GM23338 (cell line): ENCODE measurements around the gene MRGPRE. TPM values are rescaled to one million over a fixed set of nuclear protein-coding genes. Genes with fewer than 3 reads are reported as not detected.
A peak's percentile ranks its signal among the peaks of the same experiment; 100 is the strongest.

ENCODE experiments used
- ATAC-seq: fragments of 200-7000 bp; cut with Tn5 transposase; 3 replicates; pipeline ENCODE4 v1.9.1; 2020
- DNase-seq: peaks from one replicate; pipeline ENCODE4 v3.0.0-alpha.2; 2015; ENCODE audit warnings: low spot score
- H2AFZ ChIP-seq: fragments of 200-600 bp; sonication (generic); 2 replicates; pipeline ENCODE4 v1.8.0; 2016; ENCODE audit warnings: antibody characterized with exemption, mild to moderate bottlenecking, moderate library complexity
- H3F3A ChIP-seq: fragments of 200-600 bp; sonication (generic); replicated peaks from 2 replicates; pipeline ENCODE4 v1.8.0; 2017; ENCODE audit warnings: antibody characterized with exemption, mixed run types, low read depth
- H3K27ac ChIP-seq: fragments of 200-600 bp; sonication (generic); 2 replicates; pipeline ENCODE4 v1.6.1; 2016; ENCODE audit warnings: low read depth
- H3K27me3 ChIP-seq: fragments of 200-600 bp; sonication (generic); 2 replicates; pipeline ENCODE4 v1.8.0; 2016; ENCODE audit warnings: mild to moderate bottlenecking, mixed run types, moderate library complexity; ENCODE audit not compliant: insufficient read depth
- H3K36me3 ChIP-seq: fragments of 200-600 bp; sonication (generic); 2 replicates; pipeline ENCODE4 v1.8.0; 2016; ENCODE audit warnings: mild to moderate bottlenecking; ENCODE audit not compliant: insufficient read depth
- H3K4me1 ChIP-seq: fragments of 200-600 bp; sonication (generic); 2 replicates; pipeline ENCODE4 v1.8.0; 2016; ENCODE audit warnings: mild to moderate bottlenecking, moderate library complexity; ENCODE audit not compliant: insufficient read depth
- H3K4me2 ChIP-seq: fragments of 200-600 bp; sonication (generic); 2 replicates; pipeline ENCODE4 v1.7.1; 2017; ENCODE audit warnings: mixed run types
- H3K4me3 ChIP-seq: fragments of 200-600 bp; sonication (generic); 2 replicates; pipeline ENCODE4 v1.6.1; 2016; ENCODE audit warnings: mixed run types
- H3K79me2 ChIP-seq: fragments of 200-600 bp; sonication (generic); replicated peaks from 2 replicates; pipeline ENCODE4 v1.8.0; 2017; ENCODE audit warnings: mild to moderate bottlenecking; ENCODE audit not compliant: insufficient read depth
- H3K9me2 ChIP-seq: fragments of 200-600 bp; sonication (generic); 2 replicates; pipeline ENCODE4 v1.8.0; 2017; ENCODE audit not compliant: insufficient read depth
- H4K20me1 ChIP-seq: fragments of 200-600 bp; sonication (generic); replicated peaks from 2 replicates; pipeline ENCODE4 v1.8.0; 2017; ENCODE audit warnings: mild to moderate bottlenecking; ENCODE audit not compliant: insufficient read depth
- H3K27ac Mint-ChIP-seq: 2 replicates; pipeline ENCODE4 v1.8.0; 2020; ENCODE audit warnings: inconsistent platforms, mild to moderate bottlenecking, moderate library complexity, mixed read lengths
- H3K27me3 Mint-ChIP-seq: 3 replicates; pipeline ENCODE4 v1.8.0; 2022; ENCODE audit warnings: low read depth, mild to moderate bottlenecking, moderate library complexity, mixed read lengths, inconsistent platforms; ENCODE audit not compliant: insufficient read depth, poor library complexity
- H3K36me3 Mint-ChIP-seq: 3 replicates; pipeline ENCODE4 v1.8.0; 2021; ENCODE audit warnings: low read depth, mild to moderate bottlenecking, inconsistent platforms, moderate library complexity, mixed read lengths
- H3K4me1 Mint-ChIP-seq: 3 replicates; pipeline ENCODE4 v1.8.0; 2020; ENCODE audit warnings: mild to moderate bottlenecking, inconsistent platforms, mixed read lengths
- H3K4me3 Mint-ChIP-seq: 3 replicates; pipeline ENCODE4 v1.8.0; 2021; ENCODE audit warnings: moderate library complexity, mild to moderate bottlenecking, inconsistent platforms, mixed read lengths
- H3K9me3 Mint-ChIP-seq: 3 replicates; pipeline ENCODE4 v1.8.0; 2020; ENCODE audit warnings: moderate library complexity, mild to moderate bottlenecking, inconsistent platforms, mixed read lengths
- CTCF ChIP-seq, 2 experiments: fragments of 200-600 bp in 1 of 2; sonication (generic) in 1 of 2; conservative IDR thresholded peaks; 2 replicates each; pipeline versions ENCODE4 v1.5.1 to v1.6.1; 2016 to 2017; ENCODE audit warnings: antibody characterized with exemption in 2 of 2, low read depth in 2 of 2, mild to moderate bottlenecking in 2 of 2, moderate library complexity in 1 of 2
- EZH2 ChIP-seq: fragments of 200-600 bp; sonication (generic); IDR thresholded peaks from one replicate; pipeline ENCODE4 v1.8.0; 2017; ENCODE audit warnings: antibody characterized with exemption, mild to moderate bottlenecking, low read depth; ENCODE audit not compliant: unreplicated experiment
- EZH2phosphoT487 ChIP-seq: fragments of 200-600 bp; sonication (generic); IDR thresholded peaks from one replicate; pipeline ENCODE4 v1.8.1; 2018; ENCODE audit warnings: antibody characterized with exemption; ENCODE audit not compliant: unreplicated experiment
- POLR2AphosphoS5 ChIP-seq: IDR thresholded peaks from 2 replicates; pipeline ENCODE4 v1.6.1; 2016; ENCODE audit warnings: antibody characterized with exemption, low read depth
- ZNF114 ChIP-seq: fragments of 250-450 bp; sonication (Bioruptor Pico); IDR thresholded peaks from 2 replicates; pipeline ENCODE4 v1.5.0; 2020; ENCODE audit warnings: mild to moderate bottlenecking, moderate library complexity
- ZNF462 ChIP-seq: fragments of 250-450 bp; sonication (Bioruptor Pico); IDR thresholded peaks from 2 replicates; pipeline ENCODE4 v1.5.0; 2020; ENCODE audit warnings: mild to moderate bottlenecking, moderate library complexity
- polyA plus RNA-seq: library from polyadenylated mRNA; unstranded; fragments of >200 nt; fragmentation: Nextera tagmentation; extraction: Ambion mirVana; gene quantifications from 2 replicates; pipeline ENCODE4 v1.2.1, GENCODE V29; 2016
- total RNA-seq: library from RNA; depleted of rRNA; stranded (reverse); fragments of >200 nt; shearing (Covaris generic); gene quantifications from 2 replicates; pipeline ENCODE4 v1.2.3, GENCODE V29; 2014
- TF ChIP-seq, protein P1 (sequence below): IDR thresholded peaks from one replicate; pipeline ENCODE4 v1.6.1; 2018; ENCODE audit warnings: antibody characterized with exemption; ENCODE audit not compliant: unreplicated experiment

MRGPRE gene
- total and polyA plus RNA-seq, 2 experiments from 2014 or later: not detected

GRCh38 chr11:3202759-3203158, 29.5 kb downstream of the MRGPRE start:
- Mint-ChIP-seq H3K27ac (no peak overlapping the region), H3K36me3 (no peaks in the 10 kb centered on the region), H3K4me3 (peak overlapping the region; percentile 67), H3K27me3 (peaks cover 32% of the 10 kb centered on the region), H3K4me1 (peaks cover 3% of the 10 kb centered on the region; the same call in 1 of the 3 replicates), H3K9me3 (no peaks in the 10 kb centered on the region)
- H3K9me2 ChIP-seq: no peaks in the 10 kb centered on the region
- H3K4me3 ChIP-seq: peak overlapping the region; percentile 63
- H3K27me3 ChIP-seq: peaks cover 33% of the 10 kb centered on the region
- no peaks in the 10 kb centered on the region for H3K79me2 ChIP-seq
- peak overlapping the region; percentile 85 for H3K4me2 ChIP-seq
- H4K20me1 ChIP-seq: no peaks in the 10 kb centered on the region
- TF ChIP-seq EZH2: no peak
- TF ChIP-seq CTCF (conservative IDR thresholded peaks at IDR 0.05; ENCODE audit: low read depth in 2 of 2): no peak
- TF ChIP-seq POLR2AphosphoS5: no peak
- TF ChIP-seq ZNF114: no peak
- TF ChIP-seq, protein P1, sequence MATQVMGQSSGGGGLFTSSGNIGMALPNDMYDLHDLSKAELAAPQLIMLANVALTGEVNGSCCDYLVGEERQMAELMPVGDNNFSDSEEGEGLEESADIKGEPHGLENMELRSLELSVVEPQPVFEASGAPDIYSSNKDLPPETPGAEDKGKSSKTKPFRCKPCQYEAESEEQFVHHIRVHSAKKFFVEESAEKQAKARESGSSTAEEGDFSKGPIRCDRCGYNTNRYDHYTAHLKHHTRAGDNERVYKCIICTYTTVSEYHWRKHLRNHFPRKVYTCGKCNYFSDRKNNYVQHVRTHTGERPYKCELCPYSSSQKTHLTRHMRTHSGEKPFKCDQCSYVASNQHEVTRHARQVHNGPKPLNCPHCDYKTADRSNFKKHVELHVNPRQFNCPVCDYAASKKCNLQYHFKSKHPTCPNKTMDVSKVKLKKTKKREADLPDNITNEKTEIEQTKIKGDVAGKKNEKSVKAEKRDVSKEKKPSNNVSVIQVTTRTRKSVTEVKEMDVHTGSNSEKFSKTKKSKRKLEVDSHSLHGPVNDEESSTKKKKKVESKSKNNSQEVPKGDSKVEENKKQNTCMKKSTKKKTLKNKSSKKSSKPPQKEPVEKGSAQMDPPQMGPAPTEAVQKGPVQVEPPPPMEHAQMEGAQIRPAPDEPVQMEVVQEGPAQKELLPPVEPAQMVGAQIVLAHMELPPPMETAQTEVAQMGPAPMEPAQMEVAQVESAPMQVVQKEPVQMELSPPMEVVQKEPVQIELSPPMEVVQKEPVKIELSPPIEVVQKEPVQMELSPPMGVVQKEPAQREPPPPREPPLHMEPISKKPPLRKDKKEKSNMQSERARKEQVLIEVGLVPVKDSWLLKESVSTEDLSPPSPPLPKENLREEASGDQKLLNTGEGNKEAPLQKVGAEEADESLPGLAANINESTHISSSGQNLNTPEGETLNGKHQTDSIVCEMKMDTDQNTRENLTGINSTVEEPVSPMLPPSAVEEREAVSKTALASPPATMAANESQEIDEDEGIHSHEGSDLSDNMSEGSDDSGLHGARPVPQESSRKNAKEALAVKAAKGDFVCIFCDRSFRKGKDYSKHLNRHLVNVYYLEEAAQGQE: no peak
- no peak for TF ChIP-seq ZNF462 (CRISPR knock-in tag)
- no peak for TF ChIP-seq EZH2phosphoT487
- H3F3A ChIP-seq: no peaks in the 10 kb centered on the region
- no peaks in the 10 kb centered on the region for H3K4me1 ChIP-seq
- H3K36me3 ChIP-seq: no peaks in the 10 kb centered on the region
- no peak overlapping the region for H3K27ac ChIP-seq
- no peak for DNase-seq
- peak overlapping the region; percentile 86; the same call in 1 of the 2 replicates for H2AFZ ChIP-seq
- ATAC-seq: peak; percentile 12
